ENCODE results near the gene FRMD1.

DNA sequence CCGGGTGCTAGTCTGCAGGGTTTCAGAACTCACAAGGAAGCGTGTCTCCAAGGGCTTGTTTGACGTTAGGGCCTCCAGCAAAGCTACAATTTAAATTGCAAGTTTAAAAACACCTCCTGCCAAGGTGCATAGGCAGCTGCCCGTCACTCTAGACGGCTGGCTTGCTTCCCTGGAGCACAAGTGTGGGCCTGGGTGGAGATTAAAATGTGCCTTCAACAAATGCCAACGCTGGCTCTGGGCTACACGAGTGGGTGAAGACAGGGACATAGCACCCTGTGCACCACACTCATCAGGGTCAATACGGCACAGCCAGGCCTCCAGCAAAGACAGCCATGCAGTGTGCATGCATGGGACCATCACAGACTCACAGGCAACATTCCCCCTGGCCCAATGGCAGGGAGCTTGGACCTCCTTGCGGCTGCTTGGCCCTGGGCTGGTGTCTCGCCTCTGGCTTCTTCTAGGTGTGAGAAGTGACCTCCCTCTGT lies 48.4 kb upstream of the FRMD1 start:
- TF ChIP-seq, protein P1, sequence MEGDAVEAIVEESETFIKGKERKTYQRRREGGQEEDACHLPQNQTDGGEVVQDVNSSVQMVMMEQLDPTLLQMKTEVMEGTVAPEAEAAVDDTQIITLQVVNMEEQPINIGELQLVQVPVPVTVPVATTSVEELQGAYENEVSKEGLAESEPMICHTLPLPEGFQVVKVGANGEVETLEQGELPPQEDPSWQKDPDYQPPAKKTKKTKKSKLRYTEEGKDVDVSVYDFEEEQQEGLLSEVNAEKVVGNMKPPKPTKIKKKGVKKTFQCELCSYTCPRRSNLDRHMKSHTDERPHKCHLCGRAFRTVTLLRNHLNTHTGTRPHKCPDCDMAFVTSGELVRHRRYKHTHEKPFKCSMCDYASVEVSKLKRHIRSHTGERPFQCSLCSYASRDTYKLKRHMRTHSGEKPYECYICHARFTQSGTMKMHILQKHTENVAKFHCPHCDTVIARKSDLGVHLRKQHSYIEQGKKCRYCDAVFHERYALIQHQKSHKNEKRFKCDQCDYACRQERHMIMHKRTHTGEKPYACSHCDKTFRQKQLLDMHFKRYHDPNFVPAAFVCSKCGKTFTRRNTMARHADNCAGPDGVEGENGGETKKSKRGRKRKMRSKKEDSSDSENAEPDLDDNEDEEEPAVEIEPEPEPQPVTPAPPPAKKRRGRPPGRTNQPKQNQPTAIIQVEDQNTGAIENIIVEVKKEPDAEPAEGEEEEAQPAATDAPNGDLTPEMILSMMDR (IDR thresholded peaks at IDR 0.05; ENCODE audit: poor library complexity), result no peak
- no peak for TF ChIP-seq EZH2 (IDR thresholded peaks at IDR 0.05; ENCODE audit: borderline replicate concordance)

Measured in hepatocyte (in vitro differentiated cells).